Measurements from ENCODE around the gene SDK2.

DNA sequence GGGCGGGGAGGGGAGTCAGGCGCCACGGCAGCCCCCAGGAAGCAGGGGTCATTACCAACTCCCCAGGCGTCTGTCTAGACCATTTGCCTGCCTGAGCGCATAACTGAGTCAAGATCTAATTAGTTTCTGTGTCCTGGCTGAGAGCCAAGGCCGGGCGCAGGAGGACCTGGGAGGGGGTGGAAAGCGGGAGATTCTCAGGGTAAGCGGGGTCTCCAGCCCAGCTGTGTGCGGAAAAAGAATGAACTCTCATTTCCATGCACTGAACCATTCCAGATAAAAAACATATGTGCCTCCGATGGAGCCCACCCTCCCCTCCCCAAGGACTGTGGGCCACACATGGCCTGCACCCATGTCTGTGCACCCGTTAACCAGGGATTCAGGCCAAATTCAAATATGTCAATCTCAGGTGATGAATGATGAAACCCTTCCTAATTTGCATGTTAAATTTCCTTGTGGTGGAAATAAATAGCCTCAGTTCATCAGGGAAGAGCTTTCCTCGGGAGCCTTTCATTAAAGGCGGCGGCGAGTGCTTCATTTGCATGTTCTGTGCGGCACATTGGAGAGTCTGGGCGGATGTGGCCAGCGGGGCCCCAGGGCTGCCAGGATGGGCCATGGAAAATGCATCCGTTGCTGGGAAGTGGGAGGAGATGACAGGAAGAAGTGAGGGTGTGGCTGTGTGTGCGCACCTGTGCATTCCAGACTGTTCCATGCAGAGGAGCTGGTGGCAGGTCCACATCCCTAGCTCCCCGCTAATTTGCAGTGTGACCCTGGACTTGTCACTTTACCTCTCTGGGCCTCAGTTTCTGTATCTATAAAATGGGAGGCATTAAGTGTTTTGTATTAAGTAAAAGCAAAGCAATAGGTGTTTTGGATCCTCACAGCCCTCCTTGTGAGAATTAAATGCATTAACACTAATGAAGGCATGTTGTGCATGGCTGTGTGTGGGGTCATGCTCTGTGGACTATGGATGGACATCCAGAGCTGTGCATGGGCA lies 151.1 kb downstream of the SDK2 start:
- TF ChIP-seq, protein P1, sequence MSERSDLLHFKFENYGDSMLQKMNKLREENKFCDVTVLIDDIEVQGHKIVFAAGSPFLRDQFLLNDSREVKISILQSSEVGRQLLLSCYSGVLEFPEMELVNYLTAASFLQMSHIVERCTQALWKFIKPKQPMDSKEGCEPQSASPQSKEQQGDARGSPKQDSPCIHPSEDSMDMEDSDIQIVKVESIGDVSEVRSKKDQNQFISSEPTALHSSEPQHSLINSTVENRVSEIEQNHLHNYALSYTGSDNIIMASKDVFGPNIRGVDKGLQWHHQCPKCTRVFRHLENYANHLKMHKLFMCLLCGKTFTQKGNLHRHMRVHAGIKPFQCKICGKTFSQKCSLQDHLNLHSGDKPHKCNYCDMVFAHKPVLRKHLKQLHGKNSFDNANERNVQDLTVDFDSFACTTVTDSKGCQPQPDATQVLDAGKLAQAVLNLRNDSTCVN (tag by site-specific recombination; optimal IDR thresholded peaks at IDR 0.05): no peak
- TF ChIP-seq ZNF138 (tag by site-specific recombination; IDR thresholded peaks at IDR 0.05; ENCODE audit: borderline replicate concordance) (no peak), GFI1B (tag by site-specific recombination; IDR thresholded peaks at IDR 0.05) (no peak), ZBTB17 (tag by site-specific recombination; IDR thresholded peaks at IDR 0.05) (no peak), ZNF184 (tag by site-specific recombination; IDR thresholded peaks at IDR 0.05) (no peak), ZNF350 (tag by site-specific recombination; IDR thresholded peaks at IDR 0.05) (no peak), ZNF560 (tag by site-specific recombination; IDR thresholded peaks at IDR 0.05; ENCODE audit: borderline replicate concordance) (no peak), ZNF416 (tag by site-specific recombination; IDR thresholded peaks at IDR 0.05) (no peak), SP2 (tag by site-specific recombination; IDR thresholded peaks at IDR 0.05) (no peak), HOXA7 (CRISPR knock-in tag; IDR thresholded peaks at IDR 0.05; ENCODE audit: borderline replicate concordance) (no peak), ZNF707 (tag by site-specific recombination; IDR thresholded peaks at IDR 0.05) (no peak)
- TF ChIP-seq, protein P2, sequence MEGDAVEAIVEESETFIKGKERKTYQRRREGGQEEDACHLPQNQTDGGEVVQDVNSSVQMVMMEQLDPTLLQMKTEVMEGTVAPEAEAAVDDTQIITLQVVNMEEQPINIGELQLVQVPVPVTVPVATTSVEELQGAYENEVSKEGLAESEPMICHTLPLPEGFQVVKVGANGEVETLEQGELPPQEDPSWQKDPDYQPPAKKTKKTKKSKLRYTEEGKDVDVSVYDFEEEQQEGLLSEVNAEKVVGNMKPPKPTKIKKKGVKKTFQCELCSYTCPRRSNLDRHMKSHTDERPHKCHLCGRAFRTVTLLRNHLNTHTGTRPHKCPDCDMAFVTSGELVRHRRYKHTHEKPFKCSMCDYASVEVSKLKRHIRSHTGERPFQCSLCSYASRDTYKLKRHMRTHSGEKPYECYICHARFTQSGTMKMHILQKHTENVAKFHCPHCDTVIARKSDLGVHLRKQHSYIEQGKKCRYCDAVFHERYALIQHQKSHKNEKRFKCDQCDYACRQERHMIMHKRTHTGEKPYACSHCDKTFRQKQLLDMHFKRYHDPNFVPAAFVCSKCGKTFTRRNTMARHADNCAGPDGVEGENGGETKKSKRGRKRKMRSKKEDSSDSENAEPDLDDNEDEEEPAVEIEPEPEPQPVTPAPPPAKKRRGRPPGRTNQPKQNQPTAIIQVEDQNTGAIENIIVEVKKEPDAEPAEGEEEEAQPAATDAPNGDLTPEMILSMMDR (tag by site-specific recombination; IDR thresholded peaks at IDR 0.05): no peak
- TF ChIP-seq, protein P3, sequence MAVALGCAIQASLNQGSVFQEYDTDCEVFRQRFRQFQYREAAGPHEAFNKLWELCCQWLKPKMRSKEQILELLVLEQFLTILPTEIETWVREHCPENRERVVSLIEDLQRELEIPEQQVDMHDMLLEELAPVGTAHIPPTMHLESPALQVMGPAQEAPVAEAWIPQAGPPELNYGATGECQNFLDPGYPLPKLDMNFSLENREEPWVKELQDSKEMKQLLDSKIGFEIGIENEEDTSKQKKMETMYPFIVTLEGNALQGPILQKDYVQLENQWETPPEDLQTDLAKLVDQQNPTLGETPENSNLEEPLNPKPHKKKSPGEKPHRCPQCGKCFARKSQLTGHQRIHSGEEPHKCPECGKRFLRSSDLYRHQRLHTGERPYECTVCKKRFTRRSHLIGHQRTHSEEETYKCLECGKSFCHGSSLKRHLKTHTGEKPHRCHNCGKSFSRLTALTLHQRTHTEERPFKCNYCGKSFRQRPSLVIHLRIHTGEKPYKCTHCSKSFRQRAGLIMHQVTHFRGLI (tag by site-specific recombination; IDR thresholded peaks at IDR 0.05): no peak
- TF ChIP-seq, protein P4, sequence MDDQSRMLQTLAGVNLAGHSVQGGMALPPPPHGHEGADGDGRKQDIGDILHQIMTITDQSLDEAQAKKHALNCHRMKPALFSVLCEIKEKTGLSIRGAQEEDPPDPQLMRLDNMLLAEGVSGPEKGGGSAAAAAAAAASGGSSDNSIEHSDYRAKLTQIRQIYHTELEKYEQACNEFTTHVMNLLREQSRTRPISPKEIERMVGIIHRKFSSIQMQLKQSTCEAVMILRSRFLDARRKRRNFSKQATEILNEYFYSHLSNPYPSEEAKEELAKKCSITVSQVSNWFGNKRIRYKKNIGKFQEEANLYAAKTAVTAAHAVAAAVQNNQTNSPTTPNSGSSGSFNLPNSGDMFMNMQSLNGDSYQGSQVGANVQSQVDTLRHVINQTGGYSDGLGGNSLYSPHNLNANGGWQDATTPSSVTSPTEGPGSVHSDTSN (CRISPR knock-in tag; IDR thresholded peaks at IDR 0.05): no peak
